CD4-positive, alpha-beta memory T cell (primary cell): Measurements from ENCODE around the gene MYO5A. TPM values are rescaled to one million over a fixed set of nuclear protein-coding genes. Genes with fewer than 3 reads are reported as not detected.

Experiments used
- CTCF ChIA-PET: fragments of 350-600 bp; sonication (Branson Sonifier 250); formaldehyde crosslinking; loops from one replicate; lab custom pipeline; 2021; ENCODE audit warnings: inconsistent platforms; ENCODE audit not compliant: partially characterized antibody; lab: Charles Lee
- POLR2A ChIA-PET: fragments of 350-600 bp; sonication (Branson Sonifier 250); formaldehyde crosslinking; loops from one replicate; lab custom pipeline; 2021; ENCODE audit not compliant: partially characterized antibody; lab: Charles Lee
- DNase-seq, 5 donors: peaks; one replicate each; pipeline versions ENCODE4 v3.0.0 to v3.0.0-alpha.2; 2020 to 2022; ENCODE audit warnings: mixed read lengths in 1 of 5
- H3K27ac ChIP-seq: one replicate; pipeline ENCODE4 v1.7.0; 2013; ENCODE audit warnings: low read depth, low read length
- H3K27me3 ChIP-seq: 2 replicates; pipeline ENCODE4 v1.7.0; 2013; ENCODE audit warnings: mild to moderate bottlenecking, low read length, moderate library complexity; ENCODE audit not compliant: insufficient read depth
- H3K36me3 ChIP-seq: 2 replicates; pipeline ENCODE4 v1.7.0; 2013; ENCODE audit warnings: mild to moderate bottlenecking, low read length, moderate library complexity; ENCODE audit not compliant: insufficient read depth
- H3K4me1 ChIP-seq: 2 replicates; pipeline ENCODE4 v1.7.0; 2013; ENCODE audit warnings: mild to moderate bottlenecking, low read length, moderate library complexity; ENCODE audit not compliant: insufficient read depth
- H3K4me3 ChIP-seq, 2 donors: one replicate each; pipeline ENCODE4 v1.7.0; 2013; ENCODE audit warnings: low read length in 2 of 2, mild to moderate bottlenecking in 1 of 2
- H3K9me3 ChIP-seq, 2 donors: one replicate each; pipeline ENCODE4 v1.7.0; 2013; ENCODE audit warnings: low read length in 2 of 2, control low read depth in 1 of 2; ENCODE audit not compliant: control insufficient read depth in 1 of 2
- H3K27ac Mint-ChIP-seq, 7 donors: one replicate each; pipeline ENCODE4 v1.8.0; 2020 to 2021; ENCODE audit warnings: mixed read lengths in 7 of 7, mild to moderate bottlenecking in 6 of 7, inconsistent platforms in 3 of 7, moderate library complexity in 3 of 7
- H3K27me3 Mint-ChIP-seq, 2 donors: one replicate each; pipeline ENCODE4 v1.8.0; 2020 to 2021; ENCODE audit warnings: mixed read lengths in 2 of 2
- H3K36me3 Mint-ChIP-seq, 2 donors: one replicate each; pipeline ENCODE4 v1.8.0; 2020 to 2021; ENCODE audit warnings: mixed read lengths in 2 of 2, inconsistent platforms in 1 of 2, mild to moderate bottlenecking in 1 of 2
- H3K4me1 Mint-ChIP-seq, 4 donors: one replicate each; pipeline ENCODE4 v1.8.0; 2020 to 2021; ENCODE audit warnings: mixed read lengths in 4 of 4, mild to moderate bottlenecking in 1 of 4
- H3K4me3 Mint-ChIP-seq, 8 donors: one replicate each; pipeline ENCODE4 v1.8.0; 2020 to 2021; ENCODE audit warnings: mixed read lengths in 8 of 8, mild to moderate bottlenecking in 7 of 8, moderate library complexity in 6 of 8, inconsistent platforms in 3 of 8
- H3K9me3 Mint-ChIP-seq, 8 donors: one replicate each; pipeline ENCODE4 v1.8.0; 2020 to 2021; ENCODE audit warnings: mixed read lengths in 8 of 8, mild to moderate bottlenecking in 5 of 8, inconsistent platforms in 3 of 8, moderate library complexity in 1 of 8
- intact Hi-C: fragments of 100-400 bp; cut with micrococcal nuclease; formaldehyde crosslinking; loops from one replicate; pipeline ENCODE4 v1.15.1; 2023
- polyA plus RNA-seq, 2 donors: library from polyadenylated mRNA; unstranded; fragments of 300-500 nt; fragmentation: Illumina TruSeq; gene quantifications; one replicate each; pipeline ENCODE4 v1.2.3, GENCODE V29; 2021
- total RNA-seq, 2 experiments: library from RNA; stranded (reverse); gene quantifications; one replicate each; pipeline ENCODE4 v1.2.3, GENCODE V29; 2021

The MYO5A gene
- total and polyA plus RNA-seq, 4 experiments from 2014 or later = 3.6 to 43.9 (median 25.6) TPM

- intact Hi-C loops = no loop called here
- POLR2A ChIA-PET = interaction anchor here (1.3 kb wide), 1 partner anchor 30 kb away, joined by 3 read pairs; the partner anchor contains the start of gene MYO5A
- DNase-seq = no peak
- Histone ChIP-seq H3K4me1 (peaks cover 22% of the 10 kb centered on the region), H3K4me3 (no peak overlapping the region), H3K27me3 (no peaks in the 10 kb centered on the region), H3K9me3 (no peaks in the 10 kb centered on the region), H3K36me3 (no peaks in the 10 kb centered on the region), H3K27ac (no peak overlapping the region)
- Mint-ChIP-seq H3K4me1 (peaks cover 31 to 44% (median 39%) of the 10 kb centered on the region in 4 donors), H3K4me3 (no peak overlapping the region), H3K9me3 (no peaks in the 10 kb centered on the region), H3K27ac (peak overlapping the region in 1 of 7 donors; percentile 46), H3K36me3 (peaks cover 0 to 3% of the 10 kb centered on the region in 2 donors), H3K27me3 (no peaks in the 10 kb centered on the region)
- CTCF ChIA-PET = interaction anchor here (0.7 to 1.3 kb wide), 2 partner anchors 35 to 98 kb away, joined by 3 read pairs; no protein-coding TSS in a partner anchor
Observed at GRCh38 chr15:52498706-52499105, 30.0 kb downstream of the MYO5A start.

GRCh38 chr15:52496776-52497470, 31.8 kb downstream of the MYO5A start:
- Mint-ChIP-seq H3K4me1 (peaks cover 33 to 47% (median 39%) of the 10 kb centered on the region in 4 donors), H3K27me3 (no peaks in the 10 kb centered on the region), H3K27ac (peak overlapping the region in 2 of 7 donors; percentile 6 to 70), H3K9me3 (no peaks in the 10 kb centered on the region), H3K36me3 (peaks cover 1 to 3% of the 10 kb centered on the region in 2 donors), H3K4me3 (no peak overlapping the region)
- ChIA-PET POLR2A (interaction anchor here (0.8 to 1.9 kb wide), 3 partner anchors 15 to 31 kb away, joined by 3 to 7 read pairs (median 4); partner anchors contain the start of gene MYO5A), CTCF (interaction anchor here (1.1 to 1.8 kb wide), 2 partner anchors 9 to 91 kb away, joined by 5 to 6 read pairs; no protein-coding TSS in a partner anchor)
- no peak overlapping the region for H3K4me3 ChIP-seq
- H3K36me3 ChIP-seq = no peaks in the 10 kb centered on the region
- peaks cover 18% of the 10 kb centered on the region for H3K4me1 ChIP-seq
- H3K27me3 ChIP-seq = no peaks in the 10 kb centered on the region
- no peak for DNase-seq
- intact Hi-C loops = no loop called here
- H3K9me3 ChIP-seq = no peaks in the 10 kb centered on the region
- no peak overlapping the region for H3K27ac ChIP-seq

DNA sequence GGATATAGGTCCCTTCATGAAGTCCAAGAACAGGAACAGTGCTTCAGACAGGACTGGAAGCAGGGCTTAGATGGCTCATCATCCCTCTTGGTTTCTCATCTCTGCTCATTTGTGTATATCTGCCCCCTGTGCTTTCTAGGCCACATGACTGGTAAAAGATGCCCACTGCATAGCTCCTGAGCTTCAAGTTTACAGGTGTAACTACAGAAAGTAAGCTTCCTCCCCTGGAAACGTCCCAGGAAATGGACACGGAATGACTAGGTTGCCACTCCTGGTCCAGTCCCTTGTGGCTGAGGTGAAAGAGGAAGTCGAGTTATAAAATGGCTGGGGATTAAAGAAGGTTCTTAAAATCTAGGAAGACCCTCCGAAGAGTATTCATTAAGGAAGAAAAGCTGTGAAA, 32.5 kb downstream of the MYO5A start:
- peaks cover 34 to 53% (median 45%) of the 10 kb centered on the region in 4 donors for H3K4me1 Mint-ChIP-seq
- H3K27me3 ChIP-seq = no peaks in the 10 kb centered on the region
- H3K27ac ChIP-seq = no peak overlapping the region
- intact Hi-C loops = no loop called here
- CTCF ChIA-PET = interaction anchor here (1.8 kb wide), 1 partner anchor 90 kb away, joined by 5 read pairs; no protein-coding TSS in a partner anchor
- H3K27ac Mint-ChIP-seq = peak overlapping the region in 2 of 7 donors; percentile 5 to 64
- H3K9me3 Mint-ChIP-seq = no peaks in the 10 kb centered on the region
- H3K36me3 Mint-ChIP-seq = peaks cover 0 to 1% of the 10 kb centered on the region in 2 donors
- peaks cover 24% of the 10 kb centered on the region for H3K4me1 ChIP-seq
- no peak overlapping the region for H3K4me3 ChIP-seq
- POLR2A ChIA-PET = interaction anchor here (0.8 to 1.9 kb wide), 2 partner anchors 14 to 16 kb away, joined by 4 to 7 read pairs; no protein-coding TSS in a partner anchor
- no peak overlapping the region for H3K4me3 Mint-ChIP-seq
- DNase-seq = no peak
- H3K36me3 ChIP-seq = no peaks in the 10 kb centered on the region
- no peaks in the 10 kb centered on the region for H3K27me3 Mint-ChIP-seq
- H3K9me3 ChIP-seq = no peaks in the 10 kb centered on the region

DNA sequence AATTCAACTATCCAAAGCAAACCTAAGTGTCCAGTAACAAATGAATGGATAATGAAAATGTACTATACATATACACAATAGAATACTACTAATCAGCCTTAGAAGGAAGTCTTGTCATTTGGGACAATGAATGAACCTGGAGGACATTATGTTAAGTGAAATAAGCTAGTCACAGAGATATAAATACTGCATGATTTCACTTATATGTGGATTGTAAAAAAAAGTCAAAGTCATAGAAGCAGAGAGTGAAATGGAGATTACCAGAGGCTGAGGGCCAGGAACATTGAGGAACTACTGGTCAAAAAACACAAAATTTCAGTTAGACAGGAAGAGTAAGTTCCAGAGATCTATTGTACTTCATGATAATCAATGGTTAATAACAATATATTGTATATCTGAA, 33.6 kb downstream of the MYO5A start:
- POLR2A ChIA-PET = interaction anchor here (0.8 kb wide), 1 partner anchor 13 kb away, joined by 3 read pairs; no protein-coding TSS in a partner anchor
- intact Hi-C loops = no loop called here
- CTCF ChIA-PET = no interaction called here

GRCh38 chr15:52493968-52494367, 34.7 kb downstream of the MYO5A start:
- intact Hi-C loops = no loop called here
- no peaks in the 10 kb centered on the region for H3K9me3 Mint-ChIP-seq

More for the DNA sequence above, 33.6 kb downstream of the MYO5A start:
- DNase-seq = no peak
- Mint-ChIP-seq H3K27ac (no peak overlapping the region), H3K27me3 (no peaks in the 10 kb centered on the region), H3K36me3 (peaks cover 0 to 1% of the 10 kb centered on the region in 2 donors), H3K9me3 (no peaks in the 10 kb centered on the region), H3K4me3 (no peak overlapping the region), H3K4me1 (peaks cover 37 to 59% (median 49%) of the 10 kb centered on the region in 4 donors)
- no peaks in the 10 kb centered on the region for H3K9me3 ChIP-seq
- H3K27me3 ChIP-seq = no peaks in the 10 kb centered on the region
- peaks cover 29% of the 10 kb centered on the region for H3K4me1 ChIP-seq
- H3K4me3 ChIP-seq = no peak overlapping the region
- no peaks in the 10 kb centered on the region for H3K36me3 ChIP-seq
- no peak overlapping the region for H3K27ac ChIP-seq

DNA sequence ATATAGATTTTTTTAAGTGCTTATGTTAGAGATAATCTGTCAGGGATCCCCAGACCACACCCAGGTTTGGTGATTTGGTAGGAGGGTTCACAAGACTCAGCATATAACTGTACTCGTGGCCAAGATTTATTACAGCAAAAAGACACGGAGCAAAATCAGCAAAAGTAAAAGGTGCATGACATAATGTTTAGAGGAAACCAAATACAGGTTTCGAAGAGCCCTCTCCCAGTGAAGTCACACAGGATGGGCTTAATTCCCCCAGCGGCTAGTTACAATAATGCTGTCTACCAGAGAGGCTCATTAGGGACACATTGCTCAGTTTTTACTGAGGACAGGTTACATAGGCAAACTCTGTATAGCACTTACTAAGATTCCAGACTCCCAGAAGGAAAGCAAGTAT, 36.5 kb downstream of the MYO5A start:
- POLR2A ChIA-PET = no interaction called here
- no peak overlapping the region for H3K4me3 Mint-ChIP-seq
- CTCF ChIA-PET = no interaction called here
- H3K9me3 ChIP-seq = no peaks in the 10 kb centered on the region
- no peaks in the 10 kb centered on the region for H3K27me3 Mint-ChIP-seq
- H3K4me1 ChIP-seq = peaks cover 55% of the 10 kb centered on the region
- H3K27ac Mint-ChIP-seq = peak overlapping the region in 1 of 7 donors; percentile 41
- peaks cover 45 to 72% (median 63%) of the 10 kb centered on the region in 4 donors for H3K4me1 Mint-ChIP-seq
- peaks cover 0 to 1% of the 10 kb centered on the region in 2 donors for H3K36me3 Mint-ChIP-seq
- no peak for DNase-seq
- H3K36me3 ChIP-seq = no peaks in the 10 kb centered on the region
- H3K4me3 ChIP-seq = no peak overlapping the region
- no peak overlapping the region for H3K27ac ChIP-seq
- H3K9me3 Mint-ChIP-seq = no peaks in the 10 kb centered on the region
- intact Hi-C loops = no loop called here
- H3K27me3 ChIP-seq = no peaks in the 10 kb centered on the region

More at GRCh38 chr15:52493968-52494367, 34.7 kb downstream of the MYO5A start:
- H3K27ac ChIP-seq = no peak overlapping the region
- no peak overlapping the region for H3K4me3 Mint-ChIP-seq
- H3K4me1 Mint-ChIP-seq = peaks cover 38 to 61% (median 52%) of the 10 kb centered on the region in 4 donors
- no peak overlapping the region for H3K4me3 ChIP-seq
- H3K27ac Mint-ChIP-seq = no peak overlapping the region
- no peak for DNase-seq
- H3K36me3 ChIP-seq = no peaks in the 10 kb centered on the region
- ChIA-PET POLR2A (no interaction called here), CTCF (interaction anchor here (1.5 kb wide), 1 partner anchor 12 kb away, joined by 4 read pairs; no protein-coding TSS in a partner anchor)
- H3K27me3 ChIP-seq = no peaks in the 10 kb centered on the region
- peaks cover 0 to 1% of the 10 kb centered on the region in 2 donors for H3K36me3 Mint-ChIP-seq
- no peaks in the 10 kb centered on the region for H3K27me3 Mint-ChIP-seq
- peaks cover 36% of the 10 kb centered on the region for H3K4me1 ChIP-seq
- H3K9me3 ChIP-seq = no peaks in the 10 kb centered on the region

DNA sequence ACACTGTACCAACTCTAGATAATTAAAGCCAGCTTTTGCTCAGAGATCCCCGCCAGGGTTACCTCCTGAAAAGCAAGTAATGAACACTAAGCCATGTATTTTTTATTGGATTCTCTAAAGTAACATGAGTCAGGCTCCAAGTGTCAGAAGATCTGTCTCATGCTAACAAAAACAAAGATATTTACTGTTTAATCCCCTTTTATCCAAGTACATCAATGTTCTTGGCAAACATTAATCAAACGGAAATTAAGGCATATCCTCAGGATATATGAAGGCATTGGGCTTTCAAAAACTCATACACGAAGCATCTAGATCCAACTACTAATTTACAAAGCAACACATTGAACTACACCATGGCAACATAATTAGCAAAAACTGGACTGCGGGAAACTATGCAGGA, 37.2 kb downstream of the MYO5A start:
- Histone ChIP-seq H3K27me3 (no peaks in the 10 kb centered on the region), H3K4me1 (peaks cover 61% of the 10 kb centered on the region), H3K9me3 (no peaks in the 10 kb centered on the region), H3K4me3 (no peak overlapping the region), H3K36me3 (no peaks in the 10 kb centered on the region), H3K27ac (no peak overlapping the region)
- intact Hi-C loops = no loop called here
- ChIA-PET CTCF (no interaction called here), POLR2A (interaction anchor here (1.6 kb wide), 1 partner anchor 10 kb away, joined by 5 read pairs; no protein-coding TSS in a partner anchor)
- DNase-seq = no peak
- H3K27ac Mint-ChIP-seq = peak overlapping the region in 1 of 7 donors; percentile 41
- H3K9me3 Mint-ChIP-seq = no peaks in the 10 kb centered on the region
- H3K4me3 Mint-ChIP-seq = no peak overlapping the region
- H3K36me3 Mint-ChIP-seq = peaks cover 0 to 1% of the 10 kb centered on the region in 2 donors
- H3K27me3 Mint-ChIP-seq = no peaks in the 10 kb centered on the region
- H3K4me1 Mint-ChIP-seq = peaks cover 48 to 73% (median 66%) of the 10 kb centered on the region in 4 donors
